ENCODE results near the gene ALB. TPM values are rescaled to one million over a fixed set of nuclear protein-coding genes. Genes with fewer than 3 reads are reported as not detected.
"Not testable (repeated sequence)": the region's sequence is repeated elsewhere in the genome, so short reads cannot be mapped to it uniquely, and the experiment has no call there.

ALB gene
- not detected for polyA plus RNA-seq

GRCh38 chr4:73404042-73404441 is at the start of gene ALB:
Gene ALB (plus strand): TSS chr4:73404287. CDS start chr4:73404328, 41 bp downstream.
- H3K27ac Mint-ChIP-seq = no peak within 1 kb of the TSS
- no peaks in the 10 kb centered on the region for H3K9me3 Mint-ChIP-seq
- H3K27me3 Mint-ChIP-seq = no peaks in the 10 kb centered on the region
- H3K36me3 Mint-ChIP-seq = no peaks in the 10 kb centered on the region
- H3K4me1 Mint-ChIP-seq = no peaks in the 10 kb centered on the region
- no peak within 1 kb of the TSS for H3K4me3 Mint-ChIP-seq

DNA sequence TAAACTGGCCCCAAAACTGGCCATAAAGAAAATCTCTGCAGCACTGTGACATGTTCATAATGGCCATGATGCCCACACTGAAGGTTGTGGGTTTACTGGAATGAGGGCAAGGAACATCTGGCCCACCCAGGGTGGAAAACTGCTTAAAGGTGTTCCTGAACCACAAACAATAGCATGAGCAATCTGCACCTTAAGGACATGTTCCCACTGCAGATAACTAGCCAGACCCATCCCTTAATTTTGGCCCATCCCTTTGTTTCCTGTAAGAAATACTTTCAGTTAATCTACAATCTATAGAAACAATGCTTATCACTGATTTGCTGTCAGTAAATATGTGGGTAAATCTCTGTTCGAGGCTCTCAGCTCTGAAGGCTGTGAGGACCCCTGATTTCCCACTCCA is 46.9 kb upstream of the ALB start:
- H3K36me3 Mint-ChIP-seq, H3K27ac Mint-ChIP-seq, H3K4me1 Mint-ChIP-seq, H3K4me3 Mint-ChIP-seq, H3K27me3 Mint-ChIP-seq: not testable (repeated sequence)
- peaks cover 9 to 23% (median 16%) of the 10 kb centered on the region in 3 donors for H3K9me3 Mint-ChIP-seq

DNA sequence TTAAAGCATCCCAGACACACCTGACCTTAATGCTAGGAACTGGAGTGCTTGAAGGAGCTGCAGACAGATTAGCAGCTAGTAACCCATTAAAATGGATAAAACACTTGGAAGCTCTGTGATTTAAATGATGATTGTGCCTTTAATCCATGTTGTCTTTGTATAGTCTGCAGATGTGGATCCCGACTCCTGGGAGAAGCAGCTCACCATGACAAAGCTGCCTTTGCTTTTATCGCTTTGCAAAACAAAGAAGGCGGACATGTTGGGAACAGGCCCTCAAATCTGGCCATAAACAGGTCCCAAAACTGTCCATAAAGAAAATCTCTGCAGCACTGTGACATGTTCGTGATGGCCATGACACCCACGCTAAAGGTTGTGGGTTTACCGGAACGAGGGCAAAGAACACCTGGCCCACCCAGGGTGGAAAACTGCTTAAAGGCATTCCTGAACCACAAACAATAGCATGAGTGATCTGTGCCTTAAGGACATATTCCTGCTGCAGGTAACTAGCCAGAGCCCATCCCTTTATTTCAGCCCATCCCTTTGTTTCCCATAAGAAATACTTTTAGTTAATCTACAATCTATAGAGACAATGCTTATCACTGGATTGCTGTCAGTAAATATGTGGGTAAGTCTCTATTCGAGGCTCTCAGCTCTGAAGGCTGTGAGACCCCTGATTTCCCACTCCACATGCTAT is 34.4 kb upstream of the ALB start:
- H3K36me3 Mint-ChIP-seq, H3K9me3 Mint-ChIP-seq, H3K27me3 Mint-ChIP-seq, H3K4me1 Mint-ChIP-seq, H3K4me3 Mint-ChIP-seq, H3K27ac Mint-ChIP-seq: not testable (repeated sequence)

DNA sequence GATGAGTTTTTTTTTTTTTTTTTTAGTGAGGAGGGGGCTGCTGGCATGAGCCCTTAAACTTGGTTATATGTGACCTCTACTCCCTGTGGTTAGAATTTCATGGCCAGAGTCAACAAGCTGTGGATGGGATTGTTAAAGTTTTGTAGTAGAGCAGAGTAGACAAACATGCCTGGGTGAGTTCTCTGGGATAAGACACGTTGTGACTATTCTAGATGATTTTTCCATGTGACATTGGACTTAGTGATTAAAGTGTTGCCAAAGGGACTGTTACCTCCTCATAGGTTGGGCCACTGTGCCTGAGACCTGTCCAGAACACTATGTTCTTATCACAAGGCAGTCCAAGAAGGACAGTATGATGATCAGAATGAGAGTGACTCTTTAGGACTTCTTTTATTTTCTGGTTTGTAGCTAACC is 28.8 kb upstream of the ALB start:
- Mint-ChIP-seq H3K36me3 (no peaks in the 10 kb centered on the region), H3K27ac (no peak overlapping the region), H3K27me3 (no peaks in the 10 kb centered on the region), H3K4me1 (no peaks in the 10 kb centered on the region), H3K4me3 (no peak overlapping the region), H3K9me3 (peaks cover under 1 to 3% (median 2%) of the 10 kb centered on the region in 3 donors)

- H3K27ac Mint-ChIP-seq = no peak overlapping the region
- H3K9me3 Mint-ChIP-seq = no peaks in the 10 kb centered on the region
- no peaks in the 10 kb centered on the region for H3K4me1 Mint-ChIP-seq
- no peak overlapping the region for H3K4me3 Mint-ChIP-seq
- no peaks in the 10 kb centered on the region for H3K36me3 Mint-ChIP-seq
- peaks cover 3% of the 10 kb centered on the region for H3K27me3 Mint-ChIP-seq
These were observed 27.8 kb upstream of the ALB start for GRCh38 chr4:73376251-73376650.

GRCh38 chr4:73376976-73377375 is 27.1 kb upstream of the ALB start:
- Mint-ChIP-seq H3K4me1 (no peaks in the 10 kb centered on the region), H3K27ac (no peak overlapping the region), H3K4me3 (no peak overlapping the region), H3K27me3 (peaks cover 3% of the 10 kb centered on the region), H3K36me3 (no peaks in the 10 kb centered on the region), H3K9me3 (no peaks in the 10 kb centered on the region)

DNA sequence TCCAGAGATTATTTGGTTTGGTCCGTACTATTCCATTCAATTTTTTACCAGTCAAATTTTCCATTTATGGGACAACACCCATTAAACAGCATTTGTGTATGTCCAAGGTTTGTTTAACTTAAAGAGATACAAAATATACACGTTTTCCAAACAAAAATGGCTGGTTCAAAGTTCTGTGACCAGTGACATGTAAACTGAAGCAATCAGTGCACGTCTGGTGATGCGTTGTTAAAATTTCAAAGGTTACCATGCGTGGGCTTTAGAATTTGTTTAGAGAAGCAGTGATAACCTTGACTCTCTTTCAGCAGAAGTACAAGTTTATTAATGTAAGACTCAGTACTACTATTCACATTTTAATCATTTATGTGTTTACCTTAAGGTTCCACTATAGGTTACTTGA is 25.2 kb upstream of the ALB start:
- H3K27me3 Mint-ChIP-seq = peaks cover 3% of the 10 kb centered on the region
- no peaks in the 10 kb centered on the region for H3K4me1 Mint-ChIP-seq
- no peak overlapping the region for H3K27ac Mint-ChIP-seq
- no peak overlapping the region for H3K4me3 Mint-ChIP-seq
- H3K9me3 Mint-ChIP-seq = no peaks in the 10 kb centered on the region
- H3K36me3 Mint-ChIP-seq = no peaks in the 10 kb centered on the region

DNA sequence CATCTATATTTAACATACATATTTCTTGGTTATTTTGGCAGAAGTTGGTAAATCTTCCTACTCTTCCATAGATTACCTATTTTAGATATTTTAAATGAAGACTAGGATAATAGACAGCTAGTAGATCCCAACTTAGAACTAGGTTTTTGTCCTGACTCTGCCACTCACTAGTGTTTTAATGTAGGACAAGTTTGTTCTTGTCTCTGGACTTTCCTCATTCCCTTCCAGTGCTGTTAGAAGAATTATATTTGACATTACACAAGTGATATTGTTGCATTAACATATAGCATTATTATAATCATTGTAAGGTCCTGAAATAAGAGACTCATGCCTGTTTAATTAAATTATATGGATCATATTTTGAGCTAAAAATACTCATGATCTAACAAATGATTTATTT is 24.1 kb upstream of the ALB start:
- Mint-ChIP-seq H3K36me3 (no peaks in the 10 kb centered on the region), H3K4me1 (no peaks in the 10 kb centered on the region), H3K4me3 (no peak overlapping the region), H3K9me3 (no peaks in the 10 kb centered on the region), H3K27me3 (peaks cover 3% of the 10 kb centered on the region), H3K27ac (no peak overlapping the region)

- Mint-ChIP-seq H3K36me3 (no peaks in the 10 kb centered on the region), H3K4me1 (no peaks in the 10 kb centered on the region), H3K27ac (no peak overlapping the region), H3K9me3 (peaks cover 0 to 3% (median 1%) of the 10 kb centered on the region in 3 donors), H3K27me3 (peaks cover 6% of the 10 kb centered on the region), H3K4me3 (no peak overlapping the region)
These were observed 22.9 kb upstream of the ALB start for GRCh38 chr4:73381214-73381613.

GRCh38 chr4:73383452-73383851 is 20.6 kb upstream of the ALB start:
- Mint-ChIP-seq H3K4me3 (no peak overlapping the region), H3K9me3 (peaks cover 4 to 6% (median 5%) of the 10 kb centered on the region in 3 donors), H3K27me3 (peaks cover 11% of the 10 kb centered on the region), H3K27ac (no peak overlapping the region), H3K36me3 (no peaks in the 10 kb centered on the region), H3K4me1 (no peaks in the 10 kb centered on the region)

DNA sequence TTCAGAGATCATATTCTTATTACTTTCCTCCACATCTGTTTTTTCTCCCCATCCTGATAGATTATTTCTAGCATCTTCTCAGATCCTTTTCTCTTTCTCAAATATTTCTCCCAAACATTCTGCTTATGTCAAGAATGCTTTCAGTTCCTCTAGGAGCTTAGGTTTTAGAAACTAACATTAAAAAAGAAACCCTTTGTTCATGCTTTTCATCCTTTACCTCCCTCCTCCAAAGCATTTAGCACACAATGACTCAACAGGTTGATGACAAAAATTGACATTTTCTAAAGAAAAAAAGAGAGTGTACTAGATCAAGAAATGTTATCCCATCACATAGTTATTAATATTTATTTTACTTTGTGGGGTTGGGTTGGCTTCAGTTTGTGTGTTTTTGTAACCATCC is 16.5 kb upstream of the ALB start:
- Mint-ChIP-seq H3K27ac (no peak overlapping the region), H3K4me1 (no peaks in the 10 kb centered on the region), H3K36me3 (no peaks in the 10 kb centered on the region), H3K27me3 (peaks cover 11% of the 10 kb centered on the region), H3K9me3 (peaks cover 5 to 15% (median 7%) of the 10 kb centered on the region in 3 donors), H3K4me3 (no peak overlapping the region)

GRCh38 chr4:73388887-73389286 is 15.2 kb upstream of the ALB start:
- Mint-ChIP-seq H3K36me3 (no peaks in the 10 kb centered on the region), H3K9me3 (peaks cover 5 to 15% (median 7%) of the 10 kb centered on the region in 3 donors), H3K27ac (no peak overlapping the region), H3K4me1 (no peaks in the 10 kb centered on the region), H3K4me3 (no peak overlapping the region), H3K27me3 (peaks cover 11% of the 10 kb centered on the region)

GRCh38 chr4:73389663-73390062 is 14.4 kb upstream of the ALB start:
- Mint-ChIP-seq H3K27me3 (peaks cover 11% of the 10 kb centered on the region), H3K9me3 (peaks cover 5 to 15% (median 7%) of the 10 kb centered on the region in 3 donors)
- H3K27ac Mint-ChIP-seq, H3K4me1 Mint-ChIP-seq, H3K36me3 Mint-ChIP-seq, H3K4me3 Mint-ChIP-seq: not testable (repeated sequence)

- Mint-ChIP-seq H3K4me1 (no peaks in the 10 kb centered on the region), H3K36me3 (no peaks in the 10 kb centered on the region), H3K4me3 (no peak overlapping the region), H3K27ac (no peak overlapping the region), H3K27me3 (peaks cover 7% of the 10 kb centered on the region), H3K9me3 (peaks cover 0 to 9% (median 7%) of the 10 kb centered on the region in 3 donors)
These were observed 12.3 kb upstream of the ALB start for GRCh38 chr4:73391774-73392173.

GRCh38 chr4:73392936-73393335 is 11.2 kb upstream of the ALB start:
- Mint-ChIP-seq H3K27ac (no peak overlapping the region), H3K9me3 (peaks cover 0 to 9% (median 3%) of the 10 kb centered on the region in 3 donors), H3K4me3 (no peak overlapping the region), H3K36me3 (no peaks in the 10 kb centered on the region), H3K4me1 (no peaks in the 10 kb centered on the region), H3K27me3 (peaks cover 3% of the 10 kb centered on the region)

DNA sequence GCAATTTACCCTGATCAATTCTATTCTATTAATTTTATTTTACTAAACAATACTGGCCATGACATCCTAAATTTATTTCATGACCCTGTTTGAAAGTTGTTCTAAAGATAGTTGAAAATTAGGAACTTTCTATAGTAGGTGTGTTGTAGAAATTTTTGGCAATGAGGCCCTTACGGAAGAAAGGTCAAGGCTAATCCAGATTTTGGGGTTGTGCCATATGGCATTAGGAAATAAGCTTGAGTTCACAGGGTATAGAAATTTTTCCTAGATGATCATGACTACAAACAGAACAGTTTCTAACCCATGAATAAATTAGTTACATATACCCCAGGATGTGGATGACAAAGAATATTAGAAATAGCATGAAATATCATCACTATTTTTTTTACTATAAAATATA is 7.8 kb upstream of the ALB start:
- Mint-ChIP-seq H3K4me1 (no peaks in the 10 kb centered on the region), H3K27ac (no peak overlapping the region), H3K9me3 (peaks cover 0 to 1% (median 0%) of the 10 kb centered on the region in 3 donors), H3K36me3 (no peaks in the 10 kb centered on the region), H3K4me3 (no peak overlapping the region), H3K27me3 (no peaks in the 10 kb centered on the region)
